CD8-positive, alpha-beta memory T cell (primary cell): ENCODE data around the gene ACTR1A. TPM values are rescaled to one million over a fixed set of nuclear protein-coding genes. Genes with fewer than 3 reads are reported as not detected.

Source experiments
- CTCF ChIA-PET: fragments of 350-600 bp; sonication (Branson Sonifier 250); formaldehyde crosslinking; loops from one replicate; lab custom pipeline; 2021; ENCODE audit warnings: antibody characterized with exemption; lab: Charles Lee
- POLR2A ChIA-PET: fragments of 350-600 bp; sonication (Branson Sonifier 250); formaldehyde crosslinking; loops from one replicate; lab custom pipeline; 2021; ENCODE audit warnings: antibody characterized with exemption; lab: Charles Lee
- DNase-seq, 5 donors: peaks; one replicate each; pipeline versions ENCODE4 v3.0.0 to v3.0.0-alpha.2; 2020 to 2022; ENCODE audit warnings: mixed read lengths in 1 of 5
- H3K27ac ChIP-seq: one replicate; pipeline ENCODE4 v1.7.0; 2013; ENCODE audit warnings: low read depth, mild to moderate bottlenecking, low read length, moderate library complexity
- H3K27me3 ChIP-seq: 2 replicates; pipeline ENCODE4 v1.7.0; 2013; ENCODE audit warnings: low read length, mild to moderate bottlenecking; ENCODE audit not compliant: insufficient read depth, poor library complexity, severe bottlenecking
- H3K36me3 ChIP-seq: 2 replicates; pipeline ENCODE4 v1.7.0; 2013; ENCODE audit warnings: mild to moderate bottlenecking, low read length, moderate library complexity; ENCODE audit not compliant: insufficient read depth
- H3K4me1 ChIP-seq: 2 replicates; pipeline ENCODE4 v1.7.0; 2013; ENCODE audit warnings: mild to moderate bottlenecking, low read length, moderate library complexity; ENCODE audit not compliant: insufficient read depth
- H3K4me3 ChIP-seq: 2 replicates; pipeline ENCODE4 v1.7.0; 2013; ENCODE audit warnings: mild to moderate bottlenecking, low read length
- H3K9me3 ChIP-seq: 2 replicates; pipeline ENCODE4 v1.7.0; 2013; ENCODE audit warnings: mild to moderate bottlenecking, low read length
- H3K27ac Mint-ChIP-seq, 8 donors: one replicate each; pipeline ENCODE4 v1.8.0; 2020 to 2021; ENCODE audit warnings: mixed read lengths in 8 of 8, mild to moderate bottlenecking in 6 of 8, inconsistent platforms in 3 of 8, moderate library complexity in 3 of 8
- H3K27me3 Mint-ChIP-seq, 2 donors: one replicate each; pipeline ENCODE4 v1.8.0; 2020 to 2021; ENCODE audit warnings: mixed read lengths in 2 of 2, mild to moderate bottlenecking in 1 of 2, moderate library complexity in 1 of 2
- H3K36me3 Mint-ChIP-seq, 3 donors: one replicate each; pipeline ENCODE4 v1.8.0; 2020 to 2021; ENCODE audit warnings: mixed read lengths in 3 of 3, inconsistent platforms in 1 of 3, mild to moderate bottlenecking in 1 of 3
- H3K4me1 Mint-ChIP-seq, 3 donors: one replicate each; pipeline ENCODE4 v1.8.0; 2020 to 2021; ENCODE audit warnings: mixed read lengths in 3 of 3, inconsistent platforms in 1 of 3, mild to moderate bottlenecking in 1 of 3
- H3K4me3 Mint-ChIP-seq, 7 donors: one replicate each; pipeline ENCODE4 v1.8.0; 2020 to 2021; ENCODE audit warnings: mixed read lengths in 7 of 7, mild to moderate bottlenecking in 6 of 7, moderate library complexity in 4 of 7, inconsistent platforms in 2 of 7
- H3K9me3 Mint-ChIP-seq, 5 donors: one replicate each; pipeline ENCODE4 v1.8.0; 2020 to 2022; ENCODE audit warnings: mixed read lengths in 5 of 5, mild to moderate bottlenecking in 3 of 5, moderate library complexity in 2 of 5, inconsistent platforms in 1 of 5
- polyA plus RNA-seq: library from polyadenylated mRNA; unstranded; fragments of 300-500 nt; fragmentation: Illumina TruSeq; gene quantifications from one replicate; pipeline ENCODE4 v1.2.3, GENCODE V29; 2021
- total RNA-seq, 2 experiments: library from RNA; stranded (reverse); gene quantifications; one replicate each; pipeline ENCODE4 v1.2.3, GENCODE V29; 2021

The ACTR1A gene
- total and polyA plus RNA-seq, 3 experiments from 2014 or later, result 76.4 to 80.4 (median 79.6) TPM

DNA sequence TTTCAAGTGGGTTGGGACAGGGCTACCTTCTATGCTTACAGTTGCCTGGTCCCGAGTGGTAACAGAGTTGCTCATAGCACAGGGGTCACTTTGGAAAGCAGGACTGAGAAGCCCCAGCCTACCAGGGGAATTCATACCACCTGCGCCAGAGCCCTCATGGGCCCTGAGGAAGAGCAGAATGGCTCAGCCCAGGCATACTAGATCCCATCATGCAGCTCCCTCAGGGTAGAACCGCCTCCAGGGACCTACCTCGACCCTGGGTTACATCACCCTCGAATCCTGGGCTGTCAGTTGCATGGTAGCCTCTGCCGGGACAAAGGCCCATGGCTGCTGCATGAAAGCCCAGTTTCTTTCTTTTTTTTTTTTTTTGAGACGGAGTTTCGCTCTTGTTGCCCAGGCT lies 73.0 kb downstream of the ACTR1A start:
- CTCF ChIA-PET, result interaction anchor here (1.6 kb wide), 1 partner anchor 9 kb away, joined by 6 read pairs; the partner anchor contains the start of gene FBXL15
- peaks cover 0 to 4% of the 10 kb centered on the region in 2 donors for H3K27me3 Mint-ChIP-seq
- H3K27me3 ChIP-seq, result no peaks in the 10 kb centered on the region

More for the DNA sequence above, 73.0 kb downstream of the ACTR1A start:
- Mint-ChIP-seq H3K27ac (no peak overlapping the region), H3K4me1 (peaks cover 20 to 38% (median 21%) of the 10 kb centered on the region in 3 donors), H3K4me3 (peak overlapping the region in 1 of 7 donors; percentile 50), H3K9me3 (no peaks in the 10 kb centered on the region), H3K36me3 (peaks cover 0 to 19% (median 0%) of the 10 kb centered on the region in 3 donors)
- no peak overlapping the region for H3K4me3 ChIP-seq
- H3K4me1 ChIP-seq, result peaks cover 25% of the 10 kb centered on the region
- POLR2A ChIA-PET, result no interaction called here
- no peaks in the 10 kb centered on the region for H3K36me3 ChIP-seq
- no peak overlapping the region for H3K27ac ChIP-seq
- no peak for DNase-seq
- no peaks in the 10 kb centered on the region for H3K9me3 ChIP-seq

Other genes starting within 250 kb of the ACTR1A start
- 100 to 1,000 TPM; 323 to 324 TPM for gene NFKB2, start 107.0 kb downstream of the ACTR1A start, total RNA-seq
- 14.0 TPM for gene NFKB2, start 107.0 kb downstream of the ACTR1A start, polyA plus RNA-seq
- 1 to 10 TPM; 2.5 to 3.2 TPM for gene PSD, start 83.9 kb downstream of the ACTR1A start, total RNA-seq
- 1.9 TPM for gene PSD, start 83.9 kb downstream of the ACTR1A start, polyA plus RNA-seq
- gene FBXL15, start 81.9 kb downstream of the ACTR1A start, total RNA-seq, result 10 to 100 TPM; 13.5 to 16.3 TPM
- 33.4 TPM for gene FBXL15, start 81.9 kb downstream of the ACTR1A start, polyA plus RNA-seq
- 10 to 100 TPM; 62.4 to 64.8 TPM for gene CUEDC2, start 70.1 kb downstream of the ACTR1A start, total RNA-seq
- gene CUEDC2, start 70.1 kb downstream of the ACTR1A start, polyA plus RNA-seq, result 61.7 TPM
- under 1 TPM; 0.57 to 0.62 TPM for gene C10orf95, start 51.2 kb downstream of the ACTR1A start, total RNA-seq
- gene C10orf95, start 51.2 kb downstream of the ACTR1A start, polyA plus RNA-seq, result 0.70 TPM
- 1 to 10 TPM; 7.5 to 8.3 TPM for gene SUFU, start 1.3 kb upstream of the ACTR1A start, total RNA-seq
- 8.3 TPM for gene SUFU, start 1.3 kb upstream of the ACTR1A start, polyA plus RNA-seq
- gene TRIM8, start 141.8 kb upstream of the ACTR1A start, total RNA-seq, result 10 to 100 TPM; 72.0 to 74.5 TPM
- 63.9 TPM for gene TRIM8, start 141.8 kb upstream of the ACTR1A start, polyA plus RNA-seq
- 1 to 10 TPM; 8.7 TPM for gene ARL3, start 211.7 kb upstream of the ACTR1A start, total RNA-seq
- gene ARL3, start 211.7 kb upstream of the ACTR1A start, polyA plus RNA-seq, result 5.7 TPM
- 10 to 100 TPM; 27.6 to 30.6 TPM for gene SFXN2, start 211.9 kb upstream of the ACTR1A start, total RNA-seq
- 10.1 TPM for gene SFXN2, start 211.9 kb upstream of the ACTR1A start, polyA plus RNA-seq
- 10 to 100 TPM; 16.0 to 17.8 TPM for gene WBP1L, start 241.2 kb upstream of the ACTR1A start, total RNA-seq
- gene WBP1L, start 241.2 kb upstream of the ACTR1A start, polyA plus RNA-seq, result 28.5 TPM